ENCODE data around the gene COL11A1.
"Not testable (repeated sequence)": the region's sequence is repeated elsewhere in the genome, so short reads cannot be mapped to it uniquely, and the experiment has no call there.

The COL11A1 gene

DNA sequence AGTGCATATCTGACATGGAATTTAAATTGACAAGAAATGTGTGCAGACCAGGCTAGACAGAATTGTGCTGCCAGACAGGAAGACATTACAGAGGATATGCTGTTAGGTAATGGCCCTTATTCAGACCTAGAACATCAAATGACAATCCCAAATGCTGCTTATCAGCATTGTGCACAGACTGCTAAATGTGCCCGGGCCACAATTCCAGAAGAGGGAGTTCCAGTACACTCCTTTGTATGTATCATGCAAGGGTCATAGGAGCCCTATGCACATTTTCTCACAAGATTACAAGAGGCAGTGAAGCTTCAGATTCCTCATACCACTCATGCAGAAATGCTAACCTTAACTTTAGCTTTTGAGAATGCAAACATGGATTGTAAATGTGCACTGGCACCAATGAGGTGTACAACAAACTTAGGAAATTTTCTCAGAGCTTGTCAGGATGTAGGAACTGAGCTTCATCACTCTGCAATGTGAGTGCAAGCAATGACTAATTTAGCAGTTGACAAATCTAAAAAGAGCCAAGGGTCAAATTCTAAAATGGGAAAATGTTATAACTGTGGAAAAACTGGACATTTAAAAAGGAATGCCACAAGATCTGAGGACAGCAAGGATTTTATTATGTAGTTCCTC lies 273.5 kb downstream of the COL11A1 start:
- DNase-seq (ENCODE audit: low read depth) = no peak

DNA sequence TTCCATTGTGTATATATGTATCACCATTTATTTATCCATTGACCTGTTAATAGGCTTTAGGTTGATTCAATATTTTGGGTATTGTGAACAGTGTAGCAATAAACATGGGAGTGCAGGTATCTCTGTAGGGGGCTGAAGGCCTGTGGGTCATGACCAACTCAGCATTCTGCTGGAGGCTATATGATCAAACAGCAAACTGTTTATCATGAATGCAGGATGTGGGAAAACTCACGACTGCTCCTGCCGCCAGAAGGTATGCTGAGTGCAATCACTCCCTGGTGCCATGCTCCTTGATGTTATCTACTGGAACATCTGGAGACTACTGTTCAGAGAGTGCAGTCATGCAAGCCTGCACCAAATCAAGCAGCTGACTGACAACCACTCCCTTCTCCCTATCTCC lies 275.2 kb downstream of the COL11A1 start:
- DNase-seq (ENCODE audit: low read depth) = no peak

DNA sequence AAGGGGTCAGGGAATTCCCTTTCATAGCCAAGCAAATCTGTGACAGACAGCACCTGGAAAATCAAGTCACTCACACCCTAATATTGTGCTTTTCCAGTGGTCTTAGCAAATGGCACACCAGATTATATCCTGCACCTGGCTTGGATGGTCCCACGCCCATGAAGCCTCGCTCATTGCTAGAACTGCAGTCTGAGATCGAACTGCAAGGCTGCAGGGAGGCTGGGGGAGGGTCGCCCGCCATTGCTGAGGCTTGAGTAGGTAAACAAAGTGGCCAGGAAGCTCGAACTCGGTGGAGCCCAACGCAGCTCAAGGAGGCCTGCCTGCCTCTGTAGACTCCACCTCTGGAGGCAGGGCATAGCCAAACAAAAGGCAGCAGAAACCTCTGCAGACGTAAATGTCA lies 281.6 kb downstream of the COL11A1 start:
- not testable (repeated sequence) for DNase-seq (ENCODE audit: low read depth)

All from T-helper 22 cell (primary cell).